IMR-90 (cell line): ENCODE measurements around the gene CYLC2. TPM values are rescaled to one million over a fixed set of nuclear protein-coding genes. Genes with fewer than 3 reads are reported as not detected.

Source experiments
- ATAC-seq: fragments of 200-7000 bp; cut with Tn5 transposase; 2 replicates; pipeline ENCODE4 v1.9.1; 2020; ENCODE audit warnings: low read depth, mild to moderate bottlenecking, moderate library complexity
- BruUV-seq: library from RNA; stranded (reverse); fragments of 400-500 nt; replicated peaks from 2 replicates; lab custom pipeline; 2021; lab: Mats Ljungman, UMichigan
- CTCF ChIA-PET: fragments of 300-600 bp; formaldehyde crosslinking; extraction: SDS; loops from one replicate; lab custom pipeline; 2021; ENCODE audit warnings: antibody characterized with exemption; lab: Yijun Ruan, JAX
- POLR2A ChIA-PET: fragments of 300-600 bp; sonication (Branson Sonifier 250); formaldehyde crosslinking; loops from one replicate; lab custom pipeline; 2022; ENCODE audit warnings: antibody characterized with exemption; ENCODE audit not compliant: unreplicated experiment; lab: Charles Lee
- DNase-seq: peaks from one replicate; pipeline ENCODE4 v3.0.0; 2013
- H2AFZ ChIP-seq: replicated peaks from 2 replicates; pipeline ENCODE3; 2013; ENCODE audit warnings: low read length, mild to moderate bottlenecking; ENCODE audit not compliant: poor library complexity
- H2AK5ac ChIP-seq: 2 replicates; pipeline ENCODE4 v1.6.1; 2013; ENCODE audit warnings: low read depth, low read length, inconsistent platforms
- H2AK9ac ChIP-seq: replicated peaks from 2 replicates; pipeline ENCODE3; 2013; ENCODE audit warnings: mild to moderate bottlenecking, low read depth, low read length, moderate library complexity; ENCODE audit not compliant: poor library complexity
- H2BK120ac ChIP-seq: 2 replicates; pipeline ENCODE4 v1.6.1; 2013; ENCODE audit warnings: low read depth, low read length, inconsistent platforms
- H2BK15ac ChIP-seq: 3 replicates; pipeline ENCODE4 v1.6.1; 2013; ENCODE audit warnings: low read depth, low read length, inconsistent platforms
- H2BK20ac ChIP-seq: 2 replicates; pipeline ENCODE4 v1.6.1; 2013; ENCODE audit warnings: low read depth, mild to moderate bottlenecking, inconsistent platforms, low read length, moderate library complexity
- H2BK5ac ChIP-seq: 2 replicates; pipeline ENCODE4 v1.6.1; 2013; ENCODE audit warnings: mild to moderate bottlenecking, low read depth, low read length, inconsistent platforms; ENCODE audit not compliant: poor library complexity, severe bottlenecking
- H3K14ac ChIP-seq: replicated peaks from 2 replicates; pipeline ENCODE4 v1.6.1; 2013; ENCODE audit warnings: low read depth, low read length, inconsistent platforms
- H3K18ac ChIP-seq: 2 replicates; pipeline ENCODE4 v1.6.1; 2013; ENCODE audit warnings: low read depth, low read length, control low read depth
- H3K23ac ChIP-seq: 2 replicates; pipeline ENCODE4 v1.6.1; 2013; ENCODE audit warnings: low read depth, low read length, inconsistent platforms
- H3K27ac ChIP-seq: 2 replicates; pipeline ENCODE4 v1.5.1; 2013; ENCODE audit warnings: mild to moderate bottlenecking, control low read depth, low read length; ENCODE audit not compliant: insufficient read depth
- H3K27me3 ChIP-seq: 2 replicates; pipeline ENCODE4 v1.6.1; 2013; ENCODE audit warnings: low read length; ENCODE audit not compliant: control insufficient read depth, insufficient read depth
- H3K36me3 ChIP-seq: 2 replicates; pipeline ENCODE4 v1.6.1; 2013; ENCODE audit warnings: low read length, mixed read lengths; ENCODE audit not compliant: control insufficient read depth, insufficient read depth
- H3K4ac ChIP-seq: 2 replicates; pipeline ENCODE4 v1.6.1; 2013; ENCODE audit warnings: low read depth, low read length, inconsistent platforms
- H3K4me1 ChIP-seq: 2 replicates; pipeline ENCODE4 v1.6.1; 2013; ENCODE audit warnings: low read length, mixed read lengths; ENCODE audit not compliant: control insufficient read depth, insufficient read depth
- H3K4me2 ChIP-seq: 2 replicates; pipeline ENCODE4 v1.6.1; 2013; ENCODE audit warnings: low read depth, mild to moderate bottlenecking, control low read depth, low read length, moderate library complexity
- H3K4me3 ChIP-seq: 2 replicates; pipeline ENCODE4 v1.5.1; 2013; ENCODE audit warnings: low read depth, mild to moderate bottlenecking, control low read depth, low read length, moderate library complexity; ENCODE audit not compliant: insufficient read depth
- H3K56ac ChIP-seq: 2 replicates; pipeline ENCODE4 v1.6.1; 2013; ENCODE audit warnings: low read length, inconsistent platforms; ENCODE audit not compliant: insufficient read depth; ENCODE audit errors: extremely low read depth
- H3K79me1 ChIP-seq, 2 experiments: 2 replicates each; pipeline ENCODE4 v1.6.1; 2013; ENCODE audit warnings: low read length in 2 of 2, inconsistent platforms in 1 of 2, low read depth in 1 of 2
- H3K9ac ChIP-seq: 2 replicates; pipeline ENCODE4 v1.6.1; 2013; ENCODE audit warnings: low read depth, low read length, control low read depth
- H3K9me1 ChIP-seq: 2 replicates; pipeline ENCODE4 v1.6.1; 2013; ENCODE audit warnings: low read length, inconsistent platforms; ENCODE audit not compliant: insufficient read depth
- H3K9me3 ChIP-seq: 2 replicates; pipeline ENCODE4 v1.6.1; 2013; ENCODE audit warnings: low read length; ENCODE audit not compliant: control insufficient read depth, insufficient read depth
- H4K20me1 ChIP-seq: 2 replicates; pipeline ENCODE4 v1.6.1; 2013; ENCODE audit warnings: low read length, inconsistent platforms; ENCODE audit not compliant: insufficient read depth
- H4K5ac ChIP-seq: 2 replicates; pipeline ENCODE4 v1.6.1; 2013; ENCODE audit warnings: mild to moderate bottlenecking, low read depth, low read length, control low read depth
- H4K8ac ChIP-seq, 2 experiments: 2 replicates each; pipeline ENCODE4 v1.6.1; 2013; ENCODE audit warnings: low read depth in 2 of 2, low read length in 2 of 2, control low read depth in 1 of 2, inconsistent platforms in 1 of 2
- H4K91ac ChIP-seq: 2 replicates; pipeline ENCODE4 v1.6.1; 2013; ENCODE audit warnings: low read depth, low read length, inconsistent platforms; ENCODE audit not compliant: insufficient read depth
- ELK1 ChIP-seq: fragments of 150-350 bp; IDR thresholded peaks from 2 replicates; pipeline ENCODE4 v1.6.1; 2016; ENCODE audit warnings: low read depth, mild to moderate bottlenecking, low read length, moderate library complexity, borderline replicate concordance
- FOS ChIP-seq: fragments of 150-350 bp; IDR thresholded peaks from 2 replicates; pipeline ENCODE4 v1.6.1; 2016; ENCODE audit warnings: low read depth, low read length
- RAD21 ChIP-seq: IDR thresholded peaks from 2 replicates; pipeline ENCODE4 v1.6.1; 2012; ENCODE audit warnings: low read length, improper control_type of control experiment
- USF2 ChIP-seq: fragments of 150-350 bp; IDR thresholded peaks from 2 replicates; pipeline ENCODE4 v1.6.1; 2017; ENCODE audit warnings: mild to moderate bottlenecking, antibody characterized with exemption, low read length, low read depth
- WGBS, 2 experiments: methylation state at CpG; one replicate each; pipeline versions ENCODE4 v1.1.5 to v1.1.7; 2013; ENCODE audit warnings: missing lambda C conversion rate in 2 of 2; ENCODE audit not compliant: insufficient read length in 1 of 2; ENCODE audit errors: extremely low coverage in 2 of 2; 5-methylcytosine and 5-hydroxymethylcytosine counted together
- dilution Hi-C: fragments of 300-500 bp; cut with HindIII; formaldehyde crosslinking; loops from one replicate; pipeline ENCODE4 v1.14.3; 2018; ENCODE audit warnings: low sequenced_read_pairs; ENCODE audit not compliant: unreplicated experiment
- in situ Hi-C: fragments of 300-500 bp; cut with MboI; formaldehyde crosslinking; loops from 3 replicates; pipeline ENCODE4 v1.14.3; 2019; ENCODE audit warnings: low sequenced_read_pairs, inconsistent platforms, mixed read lengths
- intact Hi-C: fragments of 100-400 bp; cut with micrococcal nuclease; formaldehyde crosslinking; loops from 2 replicates; pipeline ENCODE4 v1.10.0; 2022
- polyA plus RNA-seq, 3 experiments: library from polyadenylated mRNA; depleted of rRNA; stranded (reverse); fragments of >200 nt; gene quantifications; 2 replicates each; pipeline ENCODE4 v1.2.3, GENCODE V29; 2012; ENCODE audit warnings: low replicate concordance in 1 of 3
- total RNA-seq: library from RNA; depleted of rRNA; stranded (reverse); fragments of >200 nt; gene quantifications from 2 replicates; pipeline ENCODE4 v1.2.3, GENCODE V29; 2012

Gene CYLC2
- total and polyA plus RNA-seq, 2 of the 4 experiments (the other 2 are of a cell fraction): not detected

- H3K27ac ChIP-seq: no peak overlapping the region
- no peaks in the 10 kb centered on the region for H3K9me1 ChIP-seq
- H3K36me3 ChIP-seq: no peaks in the 10 kb centered on the region
- no peak overlapping the region for H3K23ac ChIP-seq
- no peak overlapping the region for H2BK5ac ChIP-seq
- no peaks in the 10 kb centered on the region for H4K20me1 ChIP-seq
- H3K9me3 ChIP-seq: peaks cover 13% of the 10 kb centered on the region
- H3K4me3 ChIP-seq: no peak overlapping the region
- H3K18ac ChIP-seq: no peak overlapping the region
- no peak overlapping the region for H2BK15ac ChIP-seq
- H4K91ac ChIP-seq: no peak overlapping the region
- no peak overlapping the region for H4K8ac ChIP-seq
- no peak overlapping the region for H2AFZ ChIP-seq
- no peak for DNase-seq
- no peak overlapping the region for H3K4ac ChIP-seq
- dilution Hi-C loops: no loop called here
- ChIA-PET CTCF (no interaction called here), POLR2A (no interaction called here)
- H2BK20ac ChIP-seq: no peak overlapping the region
- no peaks in the 10 kb centered on the region for H3K27me3 ChIP-seq
- no peak overlapping the region for H4K5ac ChIP-seq
- TF ChIP-seq FOS: no peak
- TF ChIP-seq USF2: no peak
- no peak for TF ChIP-seq ELK1
- no peak for TF ChIP-seq RAD21
- no peak overlapping the region for H3K56ac ChIP-seq
- no TSS peak for BruUV-seq
- in situ Hi-C loops: no loop called here
- H3K4me1 ChIP-seq: no peaks in the 10 kb centered on the region
- no peaks in the 10 kb centered on the region for H3K79me1 ChIP-seq
- no peak for ATAC-seq
- H2AK5ac ChIP-seq: no peak overlapping the region
- H2BK120ac ChIP-seq: no peak overlapping the region
- no peak overlapping the region for H3K4me2 ChIP-seq
- H2AK9ac ChIP-seq: no peak overlapping the region
- intact Hi-C loops: no loop called here
- WGBS, 2 experiments: no CpG with 5 or more reads among the region's 1 CpG
- no peak overlapping the region for H3K14ac ChIP-seq
- no peak overlapping the region for H3K9ac ChIP-seq
These were observed 20.6 kb upstream of the CYLC2 start for GRCh38 chr9:102974530-102974929.
